HepG2 (cell line): ENCODE results near the gene TIMM13. TPM values are rescaled to one million over a fixed set of nuclear protein-coding genes. Genes with fewer than 3 reads are reported as not detected.

ENCODE experiments used
- CCAR2 ChIP-seq: fragments of 200-400 bp; formaldehyde crosslinking; optimal IDR thresholded peaks from 2 replicates; pipeline ENCODE3; 2018; ENCODE audit warnings: low read depth, mild to moderate bottlenecking, low read length, moderate library complexity
- CHD4 ChIP-seq: fragments of 200-600 bp; sonication (generic); IDR thresholded peaks from 2 replicates; pipeline ENCODE4 v1.7.0; 2017; ENCODE audit warnings: mild to moderate bottlenecking, low read length, borderline replicate concordance
- FOXA3 ChIP-seq: IDR thresholded peaks from 2 replicates; pipeline ENCODE4 v1.6.1; 2016; ENCODE audit warnings: missing genetic modification reagents, missing compliant biosample characterization
- GMEB2 ChIP-seq: IDR thresholded peaks from 2 replicates; pipeline ENCODE4 v1.6.1; 2016; ENCODE audit warnings: missing biosample characterization, missing genetic modification reagents, low read depth
- MNT ChIP-seq: fragments of 450-650 bp; IDR thresholded peaks from 2 replicates; pipeline ENCODE4 v1.6.1; 2016
- SIN3B ChIP-seq: fragments of 150-350 bp; IDR thresholded peaks from 2 replicates; pipeline ENCODE4 v1.6.1; 2014; ENCODE audit warnings: low read length
- TAF1 ChIP-seq: sonication (generic); formaldehyde crosslinking; IDR thresholded peaks from 2 replicates; pipeline ENCODE4 v1.4.0; 2020; ENCODE audit warnings: missing genetic modification reagents
- TOE1 ChIP-seq: sonication (generic); formaldehyde crosslinking; IDR thresholded peaks from 2 replicates; pipeline ENCODE4 v1.4.0; 2020; ENCODE audit warnings: mild to moderate bottlenecking, missing genetic modification reagents
- U2AF1 ChIP-seq: fragments of 200-400 bp; formaldehyde crosslinking; optimal IDR thresholded peaks from 2 replicates; pipeline ENCODE3; 2017; ENCODE audit warnings: mild to moderate bottlenecking, low read depth, low read length
- ZBTB40 ChIP-seq, 2 experiments: fragments of 450-650 bp in 1 of 2; sonication (generic) in 1 of 2; formaldehyde crosslinking in 1 of 2; IDR thresholded peaks; 2 replicates each; pipeline versions ENCODE4 v1.6.1 to v1.8.0; 2016 to 2022; ENCODE audit warnings: antibody characterized with exemption in 1 of 2, mild to moderate bottlenecking in 1 of 2, missing genetic modification reagents in 1 of 2
- ZBTB7A ChIP-seq: sonication (generic); formaldehyde crosslinking; IDR thresholded peaks from 2 replicates; pipeline ENCODE4 v1.8.0; 2022; ENCODE audit warnings: mild to moderate bottlenecking, missing genetic modification reagents
- ZNF235 ChIP-seq: sonication (generic); formaldehyde crosslinking; IDR thresholded peaks from 2 replicates; pipeline ENCODE4 v1.8.1; 2023; ENCODE audit warnings: mild to moderate bottlenecking, missing genetic modification reagents, borderline replicate concordance
- ZNF576 ChIP-seq: sonication (generic); formaldehyde crosslinking; IDR thresholded peaks from 2 replicates; pipeline ENCODE4 v1.4.0; 2020; ENCODE audit warnings: mild to moderate bottlenecking, missing genetic modification reagents
- ZNF775 ChIP-seq: sonication (generic); formaldehyde crosslinking; IDR thresholded peaks from 2 replicates; pipeline ENCODE4 v1.4.0; 2020; ENCODE audit warnings: missing genetic modification reagents, mild to moderate bottlenecking, moderate library complexity, borderline replicate concordance
- polyA plus RNA-seq, 8 experiments: library from polyadenylated mRNA; depleted of rRNA in 3 of 8; stranded (reverse) in 7 of 8; unstranded in 1 of 8; fragments of >200 nt; fragmentation: Illumina TruSeq in 4 of 8; extraction: Trizol in 4 of 8; gene quantifications; 2 replicates each; pipeline versions ENCODE4 v1.2.1 to v1.2.3, GENCODE V29; 2011 to 2016; ENCODE audit warnings: low read depth in 4 of 8, missing spikeins in 1 of 8, mixed read lengths in 1 of 8; ENCODE audit not compliant: insufficient read depth in 1 of 8
- total RNA-seq, 5 experiments: library from RNA; depleted of rRNA; stranded (reverse); fragments of >200 nt; fragmentation: Illumina TruSeq; extraction: Trizol; gene quantifications; 2 replicates each; pipeline ENCODE4 v1.2.3, GENCODE V29; 2016; ENCODE audit warnings: low read depth in 1 of 5

TIMM13 gene
- total and polyA plus RNA-seq, 2 of the 13 experiments (the other 11 are each of a cell fraction or from before 2014, with no cell fraction given) = 48.4 to 108 TPM

GRCh38 chr19:2427429-2428320 is at the start of gene TIMM13 (continued):
- peak; percentile 92 for TF ChIP-seq U2AF1
- TF ChIP-seq GMEB2 (CRISPR knock-in tag) = peak; percentile 53
- TF ChIP-seq FOXA3 = peak; percentile 95
- no peak for TF ChIP-seq SIN3B
- peak; percentile 38; the same call in 1 of the 2 replicates for TF ChIP-seq ZNF576 (CRISPR knock-in tag)
- peak; percentile 70; the same call in 1 of the 2 replicates for TF ChIP-seq MNT
- TF ChIP-seq TAF1 (CRISPR knock-in tag) = peak; percentile 70
- 0 out of 2 replicates have a peak, but pooled peaks have one; percentile 18 for TF ChIP-seq ZNF775 (CRISPR knock-in tag)
- no peak for TF ChIP-seq CCAR2
- no peak; the same call in 1 of the 2 replicates for TF ChIP-seq ZBTB40 (IDR thresholded peaks at IDR 0.05)
- peak; percentile 87 for TF ChIP-seq ZBTB40 (CRISPR knock-in tag; IDR thresholded peaks at IDR 0.05)
- no peak for TF ChIP-seq CHD4
- TF ChIP-seq TOE1 (CRISPR knock-in tag) = peak; percentile 26; the same call in 1 of the 2 replicates
- peak; percentile 89 for TF ChIP-seq ZBTB7A
- peak; percentile 92; the same call in 1 of the 2 replicates for TF ChIP-seq ZNF235 (CRISPR knock-in tag)
